IPS-20b (cell line): ENCODE results near the gene TNS1.
"Not testable (repeated sequence)": the region's sequence is repeated elsewhere in the genome, so short reads cannot be mapped to it uniquely, and the experiment has no call there.

Source experiments
- H3K27ac ChIP-seq: one replicate; pipeline ENCODE4 v1.5.1; 2013; ENCODE audit warnings: low read length
- H3K27me3 ChIP-seq: 2 replicates; pipeline ENCODE4 v1.6.1; 2013; ENCODE audit warnings: mild to moderate bottlenecking, low read length, inconsistent platforms; ENCODE audit not compliant: insufficient read depth
- H3K36me3 ChIP-seq: 2 replicates; pipeline ENCODE4 v1.6.1; 2013; ENCODE audit warnings: low read depth, mild to moderate bottlenecking, inconsistent platforms, low read length, moderate library complexity; ENCODE audit not compliant: insufficient read depth
- H3K4me1 ChIP-seq: 2 replicates; pipeline ENCODE4 v1.6.1; 2013; ENCODE audit warnings: mild to moderate bottlenecking, control low read depth, inconsistent platforms, low read length, moderate library complexity; ENCODE audit not compliant: insufficient read depth
- H3K4me3 ChIP-seq: 2 replicates; pipeline ENCODE4 v1.5.1; 2013; ENCODE audit warnings: mild to moderate bottlenecking, low read length, inconsistent platforms
- H3K9ac ChIP-seq: 2 replicates; pipeline ENCODE4 v1.6.1; 2013; ENCODE audit warnings: low read depth, mild to moderate bottlenecking, inconsistent platforms, low read length, moderate library complexity
- H3K9me3 ChIP-seq: 2 replicates; pipeline ENCODE4 v1.6.1; 2013; ENCODE audit warnings: mild to moderate bottlenecking, low read depth, low read length, inconsistent platforms; ENCODE audit not compliant: insufficient read depth

Gene TNS1

DNA sequence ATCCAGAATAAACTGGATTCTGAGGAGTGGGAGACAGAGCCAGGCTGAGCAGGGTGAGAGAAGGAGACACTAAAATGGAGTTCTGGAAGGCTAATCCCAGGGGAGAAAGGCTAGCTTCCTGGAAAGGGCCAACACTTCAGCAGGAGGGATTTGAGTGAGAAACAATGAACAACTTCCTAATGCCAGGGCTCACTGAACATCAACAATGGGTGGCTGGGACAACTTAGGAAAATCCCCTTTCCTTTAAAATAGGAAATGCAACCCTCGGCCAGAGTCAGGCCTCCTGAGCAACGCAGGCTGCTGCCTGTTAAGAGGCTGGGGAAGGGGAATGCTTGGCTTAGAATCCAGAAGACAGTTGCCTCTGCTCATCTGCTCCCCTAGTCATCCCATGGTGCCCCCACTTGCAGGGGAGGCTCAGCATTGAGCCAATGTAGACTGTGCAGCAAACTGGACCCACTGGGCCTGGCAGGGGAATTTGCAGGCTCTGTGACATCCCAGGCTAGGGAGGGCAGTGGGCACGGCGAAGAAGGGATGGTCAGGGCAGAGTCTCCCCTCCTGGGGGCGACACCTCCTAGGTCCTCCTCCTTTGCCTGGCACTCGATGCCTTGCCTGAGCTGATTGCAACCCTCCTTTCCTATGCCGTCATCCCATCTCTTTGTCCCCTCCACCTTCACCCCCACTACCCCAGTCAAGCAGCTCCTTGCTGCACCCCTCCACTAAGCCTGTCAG is 182.5 kb downstream of the TNS1 start:
- H3K36me3 ChIP-seq, result no peaks in the 10 kb centered on the region
- no peaks in the 10 kb centered on the region for H3K9me3 ChIP-seq
- H3K27me3 ChIP-seq, result no peaks in the 10 kb centered on the region
- no peak overlapping the region for H3K4me3 ChIP-seq
- H3K4me1 ChIP-seq, result no peaks in the 10 kb centered on the region; the same call in 1 of the 2 replicates
- no peak overlapping the region for H3K27ac ChIP-seq
- H3K9ac ChIP-seq, result no peak overlapping the region

DNA sequence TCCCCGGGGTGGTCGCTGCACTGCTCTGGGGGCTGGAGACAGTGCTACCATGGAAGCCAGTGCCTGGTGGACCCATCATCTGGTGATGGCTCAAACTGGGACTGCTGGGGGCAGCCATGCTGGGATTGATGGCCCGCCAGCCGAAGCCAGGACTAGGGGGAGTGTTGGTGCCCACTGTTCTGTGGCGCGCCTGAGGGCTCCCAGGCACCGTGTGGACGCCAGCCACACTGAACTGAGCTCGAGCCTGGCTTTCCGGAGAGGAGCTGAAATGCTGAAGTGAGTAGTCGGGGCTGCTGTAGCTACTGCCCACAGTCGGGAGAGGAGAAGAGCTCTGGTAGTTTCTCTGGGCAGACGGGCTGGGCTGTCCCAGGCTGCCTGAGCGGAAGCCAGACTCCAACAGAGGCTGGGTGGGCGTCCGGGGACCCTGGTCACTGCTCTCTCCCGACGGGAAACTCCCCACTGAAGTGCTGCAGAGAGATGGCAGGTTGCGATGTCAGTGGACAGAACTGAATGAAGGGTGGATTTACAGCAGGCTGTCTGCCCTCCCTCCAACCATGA is 184.4 kb downstream of the TNS1 start:
- H3K4me3 ChIP-seq, result no peak overlapping the region
- no peaks in the 10 kb centered on the region for H3K27me3 ChIP-seq
- H3K36me3 ChIP-seq, result no peaks in the 10 kb centered on the region
- no peaks in the 10 kb centered on the region; the same call in 1 of the 2 replicates for H3K4me1 ChIP-seq
- no peak overlapping the region for H3K27ac ChIP-seq
- no peaks in the 10 kb centered on the region for H3K9me3 ChIP-seq
- no peak overlapping the region for H3K9ac ChIP-seq

DNA sequence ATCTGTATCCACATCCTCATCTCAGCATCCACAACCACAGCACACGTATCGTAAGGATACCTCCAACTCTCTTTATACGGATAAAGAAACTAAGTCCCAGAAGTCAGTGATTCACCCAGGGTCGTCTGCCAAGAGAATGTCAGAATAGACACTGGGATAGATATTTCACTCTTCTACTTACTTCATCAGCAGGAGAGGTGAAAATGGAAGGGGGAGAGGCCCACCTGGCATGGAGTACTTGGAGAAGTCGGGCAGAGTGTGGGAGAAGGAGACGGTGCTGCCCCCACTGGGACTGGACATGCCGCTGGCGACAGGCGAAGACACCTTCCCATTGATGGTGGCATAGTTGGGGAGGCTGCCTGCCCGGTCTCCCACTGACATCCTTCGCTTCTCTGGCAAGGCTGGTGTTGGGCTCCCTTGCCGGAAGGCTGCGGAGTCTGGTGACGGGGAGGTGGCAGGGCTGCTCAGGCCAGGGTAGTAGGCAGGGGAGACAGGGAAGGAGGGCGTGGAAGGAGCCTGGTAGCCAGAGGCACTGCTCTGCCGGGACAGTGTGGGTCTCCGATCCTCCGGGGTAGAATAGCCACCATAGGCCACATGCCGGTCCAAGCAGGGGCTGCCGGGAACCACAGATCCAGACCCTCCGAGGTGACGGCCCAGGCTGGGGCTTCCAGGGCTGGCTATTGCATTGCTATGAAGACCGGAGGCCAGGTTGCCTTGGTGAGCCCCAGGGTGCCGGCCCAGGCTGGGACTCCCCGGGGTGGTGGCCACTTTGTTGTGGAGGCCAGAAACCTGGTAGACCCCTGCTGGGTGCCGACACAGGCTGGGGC is 185.1 kb downstream of the TNS1 start:
- H3K9ac ChIP-seq, result no peak overlapping the region
- H3K4me3 ChIP-seq, result no peak overlapping the region
- H3K36me3 ChIP-seq, result no peaks in the 10 kb centered on the region
- no peaks in the 10 kb centered on the region; the same call in 1 of the 2 replicates for H3K4me1 ChIP-seq
- no peak overlapping the region for H3K27ac ChIP-seq
- H3K9me3 ChIP-seq, result no peaks in the 10 kb centered on the region
- H3K27me3 ChIP-seq, result no peaks in the 10 kb centered on the region

DNA sequence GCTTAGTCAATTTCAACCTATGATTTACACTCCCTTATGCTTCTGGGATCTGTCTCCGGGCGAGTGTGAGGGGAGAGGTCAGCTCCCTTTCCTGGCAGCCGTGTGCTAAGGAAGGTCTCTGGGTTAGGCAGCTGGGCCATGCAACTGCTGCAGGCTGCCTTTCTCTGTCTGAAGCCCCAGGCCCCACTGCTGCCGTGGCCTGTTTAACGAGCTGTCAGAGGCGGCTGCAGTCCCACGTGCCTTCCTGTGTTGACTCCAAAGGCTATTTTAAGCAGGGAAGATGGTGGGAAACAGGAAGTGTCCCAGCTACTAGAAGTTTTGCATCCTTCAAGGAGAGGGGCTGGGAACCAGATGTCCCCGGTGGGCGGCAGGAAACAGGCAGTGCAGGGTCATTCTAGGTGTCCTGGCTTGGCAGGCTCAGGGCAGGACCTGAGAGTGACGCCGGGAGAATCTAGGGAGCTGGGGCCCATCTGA is 186.4 kb downstream of the TNS1 start:
- no peak overlapping the region for H3K4me3 ChIP-seq
- no peak overlapping the region for H3K27ac ChIP-seq
- H3K4me1 ChIP-seq, result no peaks in the 10 kb centered on the region; the same call in 1 of the 2 replicates
- H3K36me3 ChIP-seq, result no peaks in the 10 kb centered on the region
- H3K9ac ChIP-seq, result no peak overlapping the region
- H3K9me3 ChIP-seq, result no peaks in the 10 kb centered on the region
- H3K27me3 ChIP-seq, result no peaks in the 10 kb centered on the region

DNA sequence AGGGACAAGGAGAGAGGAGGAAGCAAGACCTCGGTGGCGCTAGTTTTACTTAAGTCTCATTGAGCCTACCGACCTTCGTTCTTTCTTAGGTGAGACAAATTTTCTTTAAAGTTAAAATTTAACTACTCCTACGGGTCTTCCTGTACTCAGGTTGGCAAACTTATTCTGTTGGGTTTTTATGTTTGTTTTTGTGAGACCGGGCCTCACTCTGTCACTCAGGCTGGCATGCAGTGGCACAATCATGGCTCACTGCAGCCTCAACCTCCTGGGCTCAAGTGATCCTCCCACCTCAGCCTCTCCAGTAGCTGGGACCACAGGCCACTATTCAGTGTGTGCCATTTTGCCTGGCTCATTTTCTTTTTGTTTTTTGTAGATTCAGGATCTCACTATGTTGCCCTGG is 189.0 kb downstream of the TNS1 start:
- no peak overlapping the region for H3K9ac ChIP-seq
- no peaks in the 10 kb centered on the region for H3K36me3 ChIP-seq
- H3K27ac ChIP-seq, result no peak overlapping the region
- H3K27me3 ChIP-seq, result no peaks in the 10 kb centered on the region
- H3K9me3 ChIP-seq, result no peaks in the 10 kb centered on the region
- H3K4me3 ChIP-seq, result no peak overlapping the region
- H3K4me1 ChIP-seq, result no peaks in the 10 kb centered on the region

DNA sequence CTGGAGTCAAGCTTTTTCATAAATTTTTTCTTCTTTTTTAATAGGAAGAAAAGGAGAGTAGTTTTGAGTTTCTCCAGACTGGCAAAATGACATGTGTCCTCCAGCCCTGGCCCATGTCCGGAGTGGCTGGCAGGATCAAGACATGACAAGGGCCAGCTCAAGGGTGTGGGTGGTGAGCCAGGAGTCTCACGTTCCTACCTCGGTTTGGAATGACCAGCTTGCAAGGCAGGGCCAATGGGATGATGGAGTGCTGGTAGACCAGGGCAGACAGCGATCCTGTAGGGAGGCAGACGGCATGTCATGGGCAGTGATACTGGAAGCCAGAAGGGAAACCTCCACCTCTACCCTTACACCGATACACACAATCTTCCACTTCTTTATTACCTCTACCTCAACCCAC is 190.6 kb downstream of the TNS1 start:
- Histone ChIP-seq H3K27me3 (no peaks in the 10 kb centered on the region), H3K9me3 (no peaks in the 10 kb centered on the region), H3K9ac (no peak overlapping the region), H3K4me3 (no peak overlapping the region), H3K27ac (no peak overlapping the region), H3K4me1 (no peaks in the 10 kb centered on the region), H3K36me3 (no peaks in the 10 kb centered on the region)

DNA sequence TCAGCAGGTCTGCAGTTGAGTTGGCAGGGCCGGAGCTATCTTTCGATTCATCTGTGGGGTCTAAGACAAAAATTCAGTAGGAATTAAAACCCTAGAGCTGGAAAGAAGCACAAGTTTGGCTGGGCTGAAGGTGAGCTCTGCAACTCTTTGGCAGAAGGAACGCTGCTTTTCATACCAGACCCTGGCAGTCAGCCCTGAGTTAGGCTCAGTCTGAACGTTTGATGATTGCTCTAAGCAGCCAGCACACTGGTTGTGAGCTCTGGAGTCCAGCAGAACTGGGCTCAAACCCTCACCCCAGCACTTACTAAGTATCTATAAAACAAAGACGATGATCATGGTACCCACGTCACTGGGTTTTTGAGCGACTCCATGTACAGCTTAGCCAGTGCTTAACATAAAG is 192.5 kb downstream of the TNS1 start:
- H3K4me3 ChIP-seq, result no peak overlapping the region
- no peaks in the 10 kb centered on the region for H3K36me3 ChIP-seq

DNA sequence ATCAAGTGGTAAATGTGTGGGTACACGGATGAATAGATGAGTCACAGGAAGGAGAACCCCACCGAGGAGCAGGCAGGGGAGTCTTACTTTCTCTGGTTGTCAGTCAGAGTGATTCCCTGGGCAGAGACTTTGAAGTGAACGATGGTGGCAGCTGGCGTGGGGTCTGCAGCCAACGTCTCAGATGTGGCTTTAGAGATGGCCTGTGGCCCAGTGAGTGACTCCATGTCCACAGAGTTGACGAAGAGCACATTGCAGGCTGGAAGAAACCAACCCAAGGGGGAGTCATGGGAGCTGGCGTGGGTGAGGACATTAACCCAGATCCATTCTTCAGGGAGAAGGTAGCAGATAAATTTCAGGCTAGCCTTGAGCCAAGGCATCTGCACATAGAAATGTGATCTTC is 193.1 kb downstream of the TNS1 start:
- Histone ChIP-seq H3K27me3 (no peaks in the 10 kb centered on the region), H3K4me3 (no peak overlapping the region), H3K4me1 (no peaks in the 10 kb centered on the region), H3K36me3 (no peaks in the 10 kb centered on the region), H3K9ac (no peak overlapping the region), H3K9me3 (no peaks in the 10 kb centered on the region), H3K27ac (no peak overlapping the region)

More for the DNA sequence above, 192.5 kb downstream of the TNS1 start:
- Histone ChIP-seq H3K4me1 (no peaks in the 10 kb centered on the region), H3K9ac (no peak overlapping the region), H3K27me3 (no peaks in the 10 kb centered on the region), H3K27ac (no peak overlapping the region), H3K9me3 (no peaks in the 10 kb centered on the region)

DNA sequence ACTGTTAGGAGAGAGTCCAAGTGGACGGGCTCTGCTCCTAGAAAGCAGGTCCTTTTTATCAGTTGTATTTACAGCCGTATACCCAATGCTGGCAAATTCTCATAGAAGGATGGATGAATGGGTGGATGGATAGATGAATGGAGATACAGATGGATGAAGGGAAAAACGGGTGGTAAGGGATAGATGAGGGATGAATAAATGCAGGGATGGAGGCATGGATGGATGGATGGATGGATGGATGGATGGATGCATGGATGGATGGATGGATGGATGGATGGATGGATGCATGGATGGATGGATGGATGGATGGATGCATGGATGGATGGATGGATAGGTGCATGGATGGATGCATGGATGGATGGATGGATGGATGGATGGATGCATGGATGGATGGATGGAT is 193.8 kb downstream of the TNS1 start:
- H3K27ac ChIP-seq, H3K4me1 ChIP-seq, H3K4me3 ChIP-seq, H3K36me3 ChIP-seq, H3K9me3 ChIP-seq, H3K9ac ChIP-seq, H3K27me3 ChIP-seq: not testable (repeated sequence)

DNA sequence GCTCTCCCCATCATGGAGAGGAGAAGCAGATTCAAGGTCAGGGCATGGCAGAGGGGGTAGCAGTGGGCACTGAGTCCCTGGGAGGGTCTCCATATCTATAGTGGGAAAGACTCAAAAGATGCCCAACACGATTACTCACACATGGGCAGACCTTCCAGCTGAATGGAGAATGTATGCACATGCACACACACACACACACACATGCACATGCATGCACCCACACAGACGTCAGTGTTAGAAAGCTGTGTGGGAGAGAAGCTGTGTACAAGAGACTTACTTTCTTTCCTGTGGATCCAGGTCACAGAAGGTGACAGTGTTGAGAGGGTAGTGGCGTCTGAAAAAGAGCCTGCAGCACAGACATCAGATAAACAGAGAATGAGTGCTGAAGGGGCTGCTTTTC is 194.5 kb downstream of the TNS1 start:
- no peaks in the 10 kb centered on the region for H3K36me3 ChIP-seq
- H3K27me3 ChIP-seq, result no peaks in the 10 kb centered on the region
- no peaks in the 10 kb centered on the region for H3K4me1 ChIP-seq
- no peak overlapping the region for H3K27ac ChIP-seq
- H3K4me3 ChIP-seq, result no peak overlapping the region
- H3K9ac ChIP-seq, result no peak overlapping the region
- no peaks in the 10 kb centered on the region for H3K9me3 ChIP-seq

DNA sequence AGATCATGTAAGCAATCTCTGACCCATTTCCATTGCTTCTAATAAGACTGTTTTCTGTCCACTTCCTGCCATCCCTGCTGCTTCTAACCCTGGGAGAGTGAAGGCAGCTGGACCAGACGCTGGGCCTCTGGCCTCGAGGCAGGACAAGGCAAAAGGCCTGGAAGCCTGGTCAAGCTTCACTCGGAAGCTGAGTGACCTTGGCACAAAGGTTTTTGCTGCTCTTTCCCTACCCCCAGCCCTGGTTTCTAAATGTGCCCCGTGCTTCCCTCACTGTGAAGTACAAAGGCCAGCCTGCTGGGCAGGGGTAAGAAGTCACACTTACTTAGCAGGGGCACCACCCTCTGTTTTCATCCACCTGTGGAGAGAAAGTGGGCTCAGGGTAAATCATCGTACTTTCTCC is 195.0 kb downstream of the TNS1 start:
- no peaks in the 10 kb centered on the region for H3K27me3 ChIP-seq
- H3K27ac ChIP-seq, result no peak overlapping the region
- H3K9ac ChIP-seq, result no peak overlapping the region
- no peaks in the 10 kb centered on the region for H3K9me3 ChIP-seq
- no peaks in the 10 kb centered on the region for H3K4me1 ChIP-seq
- H3K4me3 ChIP-seq, result no peak overlapping the region
- H3K36me3 ChIP-seq, result no peaks in the 10 kb centered on the region

DNA sequence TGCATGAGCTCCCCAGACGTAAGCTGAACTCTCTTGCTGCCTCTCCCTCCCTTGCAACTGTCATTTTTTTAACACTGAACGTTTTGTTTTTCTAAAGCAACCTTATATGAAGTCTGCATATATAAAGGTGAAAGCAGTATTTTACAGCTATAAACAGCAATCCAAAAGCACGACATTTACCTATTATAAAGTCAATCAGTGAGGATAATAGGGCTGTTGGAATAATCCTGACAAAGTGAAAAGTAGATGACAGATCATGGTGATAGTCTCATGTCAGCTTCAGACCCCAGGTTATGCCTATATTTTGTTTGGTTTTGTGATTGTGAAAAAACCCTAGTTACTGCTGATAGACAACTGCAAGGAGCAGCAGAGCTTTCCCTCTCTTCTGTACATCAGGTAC is 195.8 kb downstream of the TNS1 start:
- Histone ChIP-seq H3K4me1 (no peaks in the 10 kb centered on the region), H3K9ac (no peak overlapping the region), H3K36me3 (no peaks in the 10 kb centered on the region), H3K9me3 (no peaks in the 10 kb centered on the region), H3K27ac (no peak overlapping the region), H3K27me3 (no peaks in the 10 kb centered on the region), H3K4me3 (no peak overlapping the region)
